ENCODE results near the gene MROH2A.
A peak's percentile ranks its signal among the peaks of the same experiment; 100 is the strongest.
"Not testable (repeated sequence)": the region's sequence is repeated elsewhere in the genome, so short reads cannot be mapped to it uniquely, and the experiment has no call there.

The MROH2A gene

GRCh38 chr2:233751212-233752009 lies 26.7 kb upstream of the MROH2A start:
- not testable (repeated sequence) for H3K9me3 ChIP-seq (replicated peaks; ENCODE audit: low read length); H3K4me1 ChIP-seq (ENCODE audit: control insufficient read depth, insufficient read depth, low read length); H3K9ac ChIP-seq (ENCODE audit: low read depth, low read length); H3K4me3 ChIP-seq (ENCODE audit: low read length); H3K27me3 ChIP-seq (ENCODE audit: control insufficient read depth, insufficient read depth, low read length); H3K4me2 ChIP-seq (ENCODE audit: low read length); H3K36me3 ChIP-seq (ENCODE audit: insufficient read depth, low read length)

DNA sequence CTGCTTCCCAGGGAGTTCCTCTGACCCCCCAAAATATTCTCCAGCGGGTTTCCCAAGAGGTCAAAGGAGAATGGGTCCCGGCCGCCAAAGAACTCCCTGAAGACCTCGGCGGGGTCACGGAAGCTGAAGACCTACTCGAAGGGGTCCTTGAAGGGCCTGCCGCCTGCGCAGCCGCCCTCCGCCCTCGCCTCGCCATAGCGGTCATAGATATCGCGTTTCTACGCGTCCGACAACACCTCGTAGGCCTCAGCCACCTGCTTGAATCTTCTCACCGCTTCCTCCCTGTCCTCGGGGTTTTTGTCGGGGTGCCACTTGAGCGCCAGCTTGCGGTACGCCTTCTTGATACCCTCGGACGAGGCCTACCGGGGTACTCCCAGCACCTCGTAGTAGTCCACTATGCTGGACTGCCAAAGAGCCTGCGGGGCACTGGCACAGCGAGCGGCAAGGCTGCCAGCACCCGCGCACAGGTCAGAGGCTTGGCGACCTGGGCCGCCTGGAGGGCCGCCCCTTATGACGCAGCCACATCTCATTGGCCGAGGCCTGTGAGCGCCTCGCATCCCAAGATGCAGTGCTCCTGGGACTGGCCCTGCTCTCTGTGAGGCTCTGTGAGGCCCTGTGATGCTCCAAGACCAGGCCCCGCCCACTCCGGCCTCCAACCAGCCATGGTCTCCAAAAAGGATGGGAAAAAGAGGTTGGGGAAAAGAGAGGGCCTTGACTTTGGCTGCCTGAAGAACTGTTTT lies 23.1 kb upstream of the MROH2A start:
- H3K27me3 ChIP-seq (ENCODE audit: control insufficient read depth, insufficient read depth, low read length) = no peaks in the 10 kb centered on the region

DNA sequence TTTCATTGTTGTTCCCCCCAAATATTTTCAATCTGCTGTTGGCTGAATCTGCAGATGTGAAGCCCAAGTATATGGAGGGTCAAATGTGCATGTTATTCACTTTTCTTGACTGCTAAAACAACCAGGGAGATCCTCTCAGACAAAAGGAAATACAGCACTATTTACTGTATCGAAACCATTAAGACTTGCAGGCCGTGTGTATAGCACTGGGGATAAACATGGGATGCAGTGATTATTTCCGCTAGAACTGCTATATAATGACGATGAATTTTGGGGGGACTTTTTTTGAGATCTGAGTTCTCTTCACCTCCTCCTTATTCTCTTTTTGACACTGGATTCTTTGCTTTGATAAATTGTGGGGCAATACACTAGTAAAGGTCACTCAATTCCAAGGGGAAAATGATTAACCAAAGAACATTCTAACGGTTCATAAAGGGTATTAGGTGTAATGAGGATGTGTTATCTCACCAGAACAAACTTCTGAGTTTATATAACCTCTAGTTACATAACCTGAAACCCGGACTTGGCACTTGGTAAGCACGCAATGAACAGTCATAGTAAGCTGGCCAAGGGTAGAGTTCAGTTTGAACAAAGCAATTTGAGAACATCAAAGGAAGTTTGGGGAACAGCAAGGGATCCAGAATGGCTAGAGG lies 21.6 kb upstream of the MROH2A start:
- Histone ChIP-seq H3K36me3 (ENCODE audit: insufficient read depth, low read length) (no peaks in the 10 kb centered on the region), H3K27me3 (ENCODE audit: control insufficient read depth, insufficient read depth, low read length) (no peaks in the 10 kb centered on the region), H3K4me1 (ENCODE audit: control insufficient read depth, insufficient read depth, low read length) (no peaks in the 10 kb centered on the region), H3K9ac (ENCODE audit: low read depth, low read length) (no peak overlapping the region), H3K4me2 (ENCODE audit: low read length) (no peak overlapping the region), H3K9me3 (replicated peaks; ENCODE audit: low read length) (no peaks in the 10 kb centered on the region), H3K4me3 (ENCODE audit: low read length) (no peak overlapping the region)

More for the DNA sequence above, 23.1 kb upstream of the MROH2A start:
- no peak overlapping the region for H3K4me3 ChIP-seq (ENCODE audit: low read length)
- no peaks in the 10 kb centered on the region for H3K4me1 ChIP-seq (ENCODE audit: control insufficient read depth, insufficient read depth, low read length)
- H3K36me3 ChIP-seq (ENCODE audit: insufficient read depth, low read length) = no peaks in the 10 kb centered on the region
- H3K4me2 ChIP-seq (ENCODE audit: low read length) = no peak overlapping the region
- H3K9ac ChIP-seq (ENCODE audit: low read depth, low read length) = no peak overlapping the region
- no peaks in the 10 kb centered on the region for H3K9me3 ChIP-seq (replicated peaks; ENCODE audit: low read length)

DNA sequence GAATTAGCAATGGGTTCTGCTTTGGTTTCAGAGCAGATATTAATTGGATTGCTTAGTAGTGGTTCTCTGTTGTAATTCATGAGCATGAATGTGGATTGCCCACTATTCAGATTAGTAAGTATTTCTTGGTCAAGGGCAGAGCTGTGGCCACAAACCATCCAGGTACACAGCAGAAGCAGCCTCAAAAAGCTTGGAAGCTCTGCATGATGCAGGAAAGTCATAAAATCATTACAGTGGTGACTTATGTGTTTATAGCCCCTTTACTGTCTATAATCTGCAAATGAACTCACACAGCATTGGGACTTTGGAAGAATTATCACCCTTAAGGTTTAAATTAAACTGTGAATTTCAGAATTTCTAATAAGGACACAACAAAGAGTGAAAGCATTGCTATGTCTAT lies 20.0 kb upstream of the MROH2A start:
- Histone ChIP-seq H3K4me1 (ENCODE audit: control insufficient read depth, insufficient read depth, low read length) (no peaks in the 10 kb centered on the region), H3K9ac (ENCODE audit: low read depth, low read length) (no peak overlapping the region), H3K4me3 (ENCODE audit: low read length) (no peak overlapping the region), H3K27me3 (ENCODE audit: control insufficient read depth, insufficient read depth, low read length) (no peaks in the 10 kb centered on the region), H3K4me2 (ENCODE audit: low read length) (no peak overlapping the region), H3K36me3 (ENCODE audit: insufficient read depth, low read length) (no peaks in the 10 kb centered on the region), H3K9me3 (replicated peaks; ENCODE audit: low read length) (no peaks in the 10 kb centered on the region)

DNA sequence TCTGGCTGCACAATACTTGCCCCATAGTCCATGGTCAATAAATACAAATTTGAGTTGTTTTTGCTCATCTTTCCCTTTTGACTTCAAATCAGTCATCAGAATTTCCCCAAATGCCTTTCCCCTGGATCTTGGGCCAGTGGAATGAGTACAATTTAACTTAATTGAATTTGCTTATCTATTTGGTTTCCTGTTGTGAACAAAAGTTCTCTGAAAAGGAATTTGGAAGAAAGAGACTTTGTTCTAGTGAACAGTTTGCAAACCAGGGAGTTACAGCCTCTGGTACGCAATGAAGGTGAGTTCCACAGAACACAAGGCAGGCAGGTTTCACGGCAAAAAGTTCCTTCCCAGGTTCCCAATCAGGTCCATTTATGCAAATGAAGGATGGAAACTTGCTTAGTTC lies 19.3 kb upstream of the MROH2A start:
- Histone ChIP-seq H3K4me2 (ENCODE audit: low read length) (no peak overlapping the region), H3K4me3 (ENCODE audit: low read length) (no peak overlapping the region), H3K27me3 (ENCODE audit: control insufficient read depth, insufficient read depth, low read length) (no peaks in the 10 kb centered on the region), H3K36me3 (ENCODE audit: insufficient read depth, low read length) (no peaks in the 10 kb centered on the region), H3K4me1 (ENCODE audit: control insufficient read depth, insufficient read depth, low read length) (peaks cover 2% of the 10 kb centered on the region), H3K9me3 (replicated peaks; ENCODE audit: low read length) (no peaks in the 10 kb centered on the region), H3K9ac (ENCODE audit: low read depth, low read length) (no peak overlapping the region)

DNA sequence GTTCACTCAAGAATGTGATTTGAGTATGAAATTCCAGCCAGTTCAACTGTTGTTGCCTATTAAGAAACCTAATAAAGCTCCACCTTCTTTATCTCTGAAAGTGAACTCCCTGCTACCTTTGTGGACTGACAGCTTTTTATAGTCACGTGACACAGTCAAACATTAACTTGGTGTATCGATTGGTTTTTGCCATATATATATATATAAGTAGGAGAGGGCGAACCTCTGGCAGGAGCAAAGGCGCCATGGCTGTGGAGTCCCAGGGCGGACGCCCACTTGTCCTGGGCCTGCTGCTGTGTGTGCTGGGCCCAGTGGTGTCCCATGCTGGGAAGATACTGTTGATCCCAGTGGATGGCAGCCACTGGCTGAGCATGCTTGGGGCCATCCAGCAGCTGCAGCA lies 18.1 kb upstream of the MROH2A start, which contains the start of gene UGT1A1:
UGT1A1 (plus strand) TSS at position 228 of the 400 bp plus-strand sequence; CDS start at position 246, 18 bp downstream.
- no peaks in the 10 kb centered on the region for H3K36me3 ChIP-seq (ENCODE audit: insufficient read depth, low read length)
- H3K9me3 ChIP-seq (replicated peaks; ENCODE audit: low read length) = no peaks in the 10 kb centered on the region
- no peak within 1 kb of the TSS for H3K4me3 ChIP-seq (ENCODE audit: low read length)
- no peaks in the 10 kb centered on the region for H3K27me3 ChIP-seq (ENCODE audit: control insufficient read depth, insufficient read depth, low read length)
- peaks cover 14% of the 10 kb centered on the region for H3K4me1 ChIP-seq (ENCODE audit: control insufficient read depth, insufficient read depth, low read length)
- no peak within 1 kb of the TSS for H3K9ac ChIP-seq (ENCODE audit: low read depth, low read length)
- no peak within 1 kb of the TSS for H3K4me2 ChIP-seq (ENCODE audit: low read length)

- Histone ChIP-seq H3K4me2 (ENCODE audit: low read length) (no peak overlapping the region), H3K9me3 (replicated peaks; ENCODE audit: low read length) (no peaks in the 10 kb centered on the region), H3K9ac (ENCODE audit: low read depth, low read length) (no peak overlapping the region), H3K4me3 (ENCODE audit: low read length) (no peak overlapping the region), H3K36me3 (ENCODE audit: insufficient read depth, low read length) (no peaks in the 10 kb centered on the region), H3K27me3 (ENCODE audit: control insufficient read depth, insufficient read depth, low read length) (no peaks in the 10 kb centered on the region), H3K4me1 (ENCODE audit: control insufficient read depth, insufficient read depth, low read length) (peaks cover 14% of the 10 kb centered on the region)
Measured at GRCh38 chr2:233761040-233761769, 16.9 kb upstream of the MROH2A start.

- H3K27me3 ChIP-seq (ENCODE audit: control insufficient read depth, insufficient read depth, low read length) = peaks cover 4% of the 10 kb centered on the region
- H3K9me3 ChIP-seq (replicated peaks; ENCODE audit: low read length) = no peaks in the 10 kb centered on the region
- no peaks in the 10 kb centered on the region for H3K36me3 ChIP-seq (ENCODE audit: insufficient read depth, low read length)
- H3K4me3 ChIP-seq (ENCODE audit: low read length) = no peak overlapping the region
- peak overlapping the region; percentile 64 for H3K4me2 ChIP-seq (ENCODE audit: low read length)
- H3K9ac ChIP-seq (ENCODE audit: low read depth, low read length) = no peak overlapping the region
- peaks cover 14% of the 10 kb centered on the region for H3K4me1 ChIP-seq (ENCODE audit: control insufficient read depth, insufficient read depth, low read length)
Measured at GRCh38 chr2:233764264-233764663, 13.9 kb upstream of the MROH2A start.

DNA sequence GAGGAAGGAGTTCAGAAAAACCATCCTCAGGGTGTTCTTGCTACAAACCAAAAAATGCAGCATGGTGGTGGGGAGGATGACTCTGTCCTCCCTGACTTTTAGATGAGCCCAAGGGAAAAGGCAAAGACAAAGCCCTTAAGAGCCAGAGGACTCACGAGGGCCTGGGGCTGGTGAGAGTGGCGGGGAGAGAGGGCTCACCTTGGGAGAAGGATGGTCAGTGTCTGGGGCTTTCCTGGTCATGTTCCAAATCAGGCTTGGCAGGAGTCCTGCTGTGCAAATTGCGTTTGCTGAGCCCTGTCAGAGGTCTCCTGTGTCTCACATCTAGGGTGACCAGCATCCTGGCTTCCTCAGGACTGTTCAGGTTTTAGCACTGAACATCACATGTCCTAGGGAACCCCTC lies 13.4 kb upstream of the MROH2A start:
- H3K9me3 ChIP-seq (replicated peaks; ENCODE audit: low read length) = no peaks in the 10 kb centered on the region
- peaks cover 4% of the 10 kb centered on the region for H3K27me3 ChIP-seq (ENCODE audit: control insufficient read depth, insufficient read depth, low read length)
- peaks cover 14% of the 10 kb centered on the region for H3K4me1 ChIP-seq (ENCODE audit: control insufficient read depth, insufficient read depth, low read length)
- H3K9ac ChIP-seq (ENCODE audit: low read depth, low read length) = no peak overlapping the region
- no peak overlapping the region for H3K4me3 ChIP-seq (ENCODE audit: low read length)
- H3K4me2 ChIP-seq (ENCODE audit: low read length) = peak overlapping the region; percentile 64
- H3K36me3 ChIP-seq (ENCODE audit: insufficient read depth, low read length) = no peaks in the 10 kb centered on the region

- no peaks in the 10 kb centered on the region for H3K36me3 ChIP-seq (ENCODE audit: insufficient read depth, low read length)
- peaks cover 14% of the 10 kb centered on the region for H3K4me1 ChIP-seq (ENCODE audit: control insufficient read depth, insufficient read depth, low read length)
- no peak overlapping the region for H3K4me3 ChIP-seq (ENCODE audit: low read length)
- no peaks in the 10 kb centered on the region for H3K9me3 ChIP-seq (replicated peaks; ENCODE audit: low read length)
- H3K9ac ChIP-seq (ENCODE audit: low read depth, low read length) = no peak overlapping the region
- H3K27me3 ChIP-seq (ENCODE audit: control insufficient read depth, insufficient read depth, low read length) = peaks cover 4% of the 10 kb centered on the region
- no peak overlapping the region for H3K4me2 ChIP-seq (ENCODE audit: low read length)
Measured at GRCh38 chr2:233766416-233766815, 11.7 kb upstream of the MROH2A start.

DNA sequence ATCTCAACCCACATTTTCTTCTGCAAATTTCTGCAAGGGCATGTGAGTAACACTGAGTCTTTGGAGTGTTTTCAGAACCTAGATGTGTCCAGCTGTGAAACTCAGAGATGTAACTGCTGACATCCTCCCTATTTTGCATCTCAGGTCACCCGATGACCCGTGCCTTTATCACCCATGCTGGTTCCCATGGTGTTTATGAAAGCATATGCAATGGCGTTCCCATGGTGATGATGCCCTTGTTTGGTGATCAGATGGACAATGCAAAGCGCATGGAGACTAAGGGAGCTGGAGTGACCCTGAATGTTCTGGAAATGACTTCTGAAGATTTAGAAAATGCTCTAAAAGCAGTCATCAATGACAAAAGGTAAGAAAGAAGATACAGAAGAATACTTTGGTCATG lies 10.1 kb upstream of the MROH2A start:
- H3K36me3 ChIP-seq (ENCODE audit: insufficient read depth, low read length) = no peaks in the 10 kb centered on the region
- peaks cover 4% of the 10 kb centered on the region for H3K27me3 ChIP-seq (ENCODE audit: control insufficient read depth, insufficient read depth, low read length)
- no peak overlapping the region for H3K9ac ChIP-seq (ENCODE audit: low read depth, low read length)
- no peak overlapping the region for H3K4me2 ChIP-seq (ENCODE audit: low read length)
- H3K9me3 ChIP-seq (replicated peaks; ENCODE audit: low read length) = no peaks in the 10 kb centered on the region
- H3K4me3 ChIP-seq (ENCODE audit: low read length) = no peak overlapping the region
- H3K4me1 ChIP-seq (ENCODE audit: control insufficient read depth, insufficient read depth, low read length) = peaks cover 14% of the 10 kb centered on the region
